ENCODE data around the gene GTPBP4. TPM values are rescaled to one million over a fixed set of nuclear protein-coding genes. Genes with fewer than 3 reads are reported as not detected.
A peak's percentile ranks its signal among the peaks of the same experiment; 100 is the strongest.

Gene GTPBP4
- total and polyA plus RNA-seq, 2 of the 13 experiments (the other 11 are each of a cell fraction or from before 2014, with no cell fraction given), result 24.1 to 85.5 TPM

DNA sequence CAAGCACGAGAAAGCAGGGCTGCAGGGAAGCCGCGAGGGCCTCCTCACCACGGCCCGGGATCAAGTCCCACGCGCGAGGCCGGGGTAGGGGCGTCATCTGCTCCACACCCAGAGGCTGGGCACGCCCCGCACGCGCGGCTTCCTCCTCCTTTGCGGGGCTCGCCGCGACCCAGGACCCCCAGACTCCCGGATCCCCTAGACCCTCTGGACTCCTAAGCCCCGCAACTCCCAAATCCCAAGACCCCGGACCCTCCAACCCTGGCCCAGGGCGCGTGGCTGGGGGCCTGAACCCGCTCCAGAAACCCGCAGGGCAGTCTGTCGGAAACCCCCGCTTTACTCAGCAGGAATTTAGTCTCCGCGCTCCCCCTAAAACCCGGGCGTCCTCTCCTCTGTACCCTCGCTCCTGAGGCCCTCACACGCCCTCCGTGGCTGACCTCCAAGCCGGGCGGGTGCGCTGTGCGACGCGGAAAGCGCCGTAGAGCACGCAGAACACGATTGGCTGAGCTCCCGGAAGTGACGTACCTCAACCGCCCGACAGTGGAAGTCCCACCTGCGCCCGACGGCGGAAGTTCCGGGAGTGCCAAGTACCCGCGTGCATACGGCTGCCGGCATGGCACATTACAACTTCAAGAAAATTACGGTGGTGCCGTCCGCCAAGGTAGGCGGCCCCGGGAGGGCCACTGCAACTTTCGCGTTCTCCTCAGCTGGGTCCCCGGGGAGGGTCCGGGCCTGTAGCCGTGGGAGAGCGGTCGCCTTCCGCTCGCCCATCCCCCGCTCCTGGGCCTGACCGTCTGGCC, at the start of gene GTPBP4 (continued):
- TF ChIP-seq, protein P1, sequence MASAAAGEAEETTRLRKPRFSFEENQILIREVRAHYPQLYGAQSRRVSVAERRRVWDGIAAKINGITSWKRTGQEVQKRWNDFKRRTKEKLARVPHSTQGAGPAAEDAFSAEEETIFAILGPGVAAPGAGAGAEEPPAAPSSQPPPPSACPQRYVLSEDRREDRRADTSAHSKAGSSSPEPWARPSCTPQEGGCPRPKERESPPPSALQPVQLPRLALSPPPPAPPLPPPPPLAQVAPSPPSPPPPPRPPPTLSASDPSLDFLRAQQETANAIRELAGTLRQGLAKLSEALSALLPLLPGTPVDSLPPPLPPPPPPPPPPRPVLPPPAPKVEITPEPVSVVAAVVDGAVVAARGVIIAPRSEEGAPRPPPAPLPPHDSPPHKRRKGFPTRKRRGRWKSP (CRISPR knock-in tag; IDR thresholded peaks at IDR 0.05), result peak; percentile 66; the same call in 1 of the 2 replicates
- TF ChIP-seq ZNF768 (CRISPR knock-in tag; IDR thresholded peaks at IDR 0.05), result no peak
- TF ChIP-seq ZEB1 (IDR thresholded peaks at IDR 0.05; ENCODE audit: insufficient replicate concordance, low read depth), result no peak
- TF ChIP-seq U2AF1 (optimal IDR thresholded peaks at IDR 0.05; ENCODE audit: low read depth, low read length), result no peak
- 0 out of 2 replicates have a peak, but pooled peaks have one; percentile 6 for TF ChIP-seq PITX1 (CRISPR knock-in tag; IDR thresholded peaks at IDR 0.05)
- TF ChIP-seq, protein P2, sequence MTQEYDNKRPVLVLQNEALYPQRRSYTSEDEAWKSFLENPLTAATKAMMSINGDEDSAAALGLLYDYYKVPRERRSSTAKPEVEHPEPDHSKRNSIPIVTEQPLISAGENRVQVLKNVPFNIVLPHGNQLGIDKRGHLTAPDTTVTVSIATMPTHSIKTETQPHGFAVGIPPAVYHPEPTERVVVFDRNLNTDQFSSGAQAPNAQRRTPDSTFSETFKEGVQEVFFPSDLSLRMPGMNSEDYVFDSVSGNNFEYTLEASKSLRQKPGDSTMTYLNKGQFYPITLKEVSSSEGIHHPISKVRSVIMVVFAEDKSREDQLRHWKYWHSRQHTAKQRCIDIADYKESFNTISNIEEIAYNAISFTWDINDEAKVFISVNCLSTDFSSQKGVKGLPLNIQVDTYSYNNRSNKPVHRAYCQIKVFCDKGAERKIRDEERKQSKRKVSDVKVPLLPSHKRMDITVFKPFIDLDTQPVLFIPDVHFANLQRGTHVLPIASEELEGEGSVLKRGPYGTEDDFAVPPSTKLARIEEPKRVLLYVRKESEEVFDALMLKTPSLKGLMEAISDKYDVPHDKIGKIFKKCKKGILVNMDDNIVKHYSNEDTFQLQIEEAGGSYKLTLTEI (CRISPR knock-in tag; conservative IDR thresholded peaks at IDR 0.05), result no peak
- peak; percentile 97 for TF ChIP-seq PRPF4 (IDR thresholded peaks at IDR 0.05; ENCODE audit: low read depth, low read length, poor library complexity, severe bottlenecking)
- TF ChIP-seq, protein P3, sequence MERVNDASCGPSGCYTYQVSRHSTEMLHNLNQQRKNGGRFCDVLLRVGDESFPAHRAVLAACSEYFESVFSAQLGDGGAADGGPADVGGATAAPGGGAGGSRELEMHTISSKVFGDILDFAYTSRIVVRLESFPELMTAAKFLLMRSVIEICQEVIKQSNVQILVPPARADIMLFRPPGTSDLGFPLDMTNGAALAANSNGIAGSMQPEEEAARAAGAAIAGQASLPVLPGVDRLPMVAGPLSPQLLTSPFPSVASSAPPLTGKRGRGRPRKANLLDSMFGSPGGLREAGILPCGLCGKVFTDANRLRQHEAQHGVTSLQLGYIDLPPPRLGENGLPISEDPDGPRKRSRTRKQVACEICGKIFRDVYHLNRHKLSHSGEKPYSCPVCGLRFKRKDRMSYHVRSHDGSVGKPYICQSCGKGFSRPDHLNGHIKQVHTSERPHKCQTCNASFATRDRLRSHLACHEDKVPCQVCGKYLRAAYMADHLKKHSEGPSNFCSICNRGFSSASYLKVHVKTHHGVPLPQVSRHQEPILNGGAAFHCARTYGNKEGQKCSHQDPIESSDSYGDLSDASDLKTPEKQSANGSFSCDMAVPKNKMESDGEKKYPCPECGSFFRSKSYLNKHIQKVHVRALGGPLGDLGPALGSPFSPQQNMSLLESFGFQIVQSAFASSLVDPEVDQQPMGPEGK (CRISPR knock-in tag; IDR thresholded peaks at IDR 0.05), result peak; percentile 68
- no peak for TF ChIP-seq SMAD1 (CRISPR knock-in tag; IDR thresholded peaks at IDR 0.05; ENCODE audit: borderline replicate concordance, low read depth)
- peak; percentile 73; the same call in 1 of the 2 replicates for TF ChIP-seq ZNF598 (CRISPR knock-in tag; IDR thresholded peaks at IDR 0.05; ENCODE audit: borderline replicate concordance)
- peak; percentile 4 to 14; a peak in 2 of 4 replicates for TF ChIP-seq EP300 (IDR thresholded peaks at IDR 0.05; ENCODE audit: low read depth in 2 of 2, low read length in 2 of 2)
- TF ChIP-seq EP300 (CRISPR knock-in tag; IDR thresholded peaks at IDR 0.05; ENCODE audit: borderline replicate concordance), result no peak
- TF ChIP-seq, protein P4, sequence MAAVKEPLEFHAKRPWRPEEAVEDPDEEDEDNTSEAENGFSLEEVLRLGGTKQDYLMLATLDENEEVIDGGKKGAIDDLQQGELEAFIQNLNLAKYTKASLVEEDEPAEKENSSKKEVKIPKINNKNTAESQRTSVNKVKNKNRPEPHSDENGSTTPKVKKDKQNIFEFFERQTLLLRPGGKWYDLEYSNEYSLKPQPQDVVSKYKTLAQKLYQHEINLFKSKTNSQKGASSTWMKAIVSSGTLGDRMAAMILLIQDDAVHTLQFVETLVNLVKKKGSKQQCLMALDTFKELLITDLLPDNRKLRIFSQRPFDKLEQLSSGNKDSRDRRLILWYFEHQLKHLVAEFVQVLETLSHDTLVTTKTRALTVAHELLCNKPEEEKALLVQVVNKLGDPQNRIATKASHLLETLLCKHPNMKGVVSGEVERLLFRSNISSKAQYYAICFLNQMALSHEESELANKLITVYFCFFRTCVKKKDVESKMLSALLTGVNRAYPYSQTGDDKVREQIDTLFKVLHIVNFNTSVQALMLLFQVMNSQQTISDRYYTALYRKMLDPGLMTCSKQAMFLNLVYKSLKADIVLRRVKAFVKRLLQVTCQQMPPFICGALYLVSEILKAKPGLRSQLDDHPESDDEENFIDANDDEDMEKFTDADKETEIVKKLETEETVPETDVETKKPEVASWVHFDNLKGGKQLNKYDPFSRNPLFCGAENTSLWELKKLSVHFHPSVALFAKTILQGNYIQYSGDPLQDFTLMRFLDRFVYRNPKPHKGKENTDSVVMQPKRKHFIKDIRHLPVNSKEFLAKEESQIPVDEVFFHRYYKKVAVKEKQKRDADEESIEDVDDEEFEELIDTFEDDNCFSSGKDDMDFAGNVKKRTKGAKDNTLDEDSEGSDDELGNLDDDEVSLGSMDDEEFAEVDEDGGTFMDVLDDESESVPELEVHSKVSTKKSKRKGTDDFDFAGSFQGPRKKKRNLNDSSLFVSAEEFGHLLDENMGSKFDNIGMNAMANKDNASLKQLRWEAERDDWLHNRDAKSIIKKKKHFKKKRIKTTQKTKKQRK (IDR thresholded peaks at IDR 0.05; ENCODE audit: low read length), result no peak
- TF ChIP-seq SYNCRIP (IDR thresholded peaks at IDR 0.05; ENCODE audit: insufficient read depth, low read depth, low read length), result no peak
- peak; percentile 76; the same call in 1 of the 2 replicates for TF ChIP-seq NAIF1 (CRISPR knock-in tag; IDR thresholded peaks at IDR 0.05; ENCODE audit: borderline replicate concordance)
- TF ChIP-seq, protein P5, sequence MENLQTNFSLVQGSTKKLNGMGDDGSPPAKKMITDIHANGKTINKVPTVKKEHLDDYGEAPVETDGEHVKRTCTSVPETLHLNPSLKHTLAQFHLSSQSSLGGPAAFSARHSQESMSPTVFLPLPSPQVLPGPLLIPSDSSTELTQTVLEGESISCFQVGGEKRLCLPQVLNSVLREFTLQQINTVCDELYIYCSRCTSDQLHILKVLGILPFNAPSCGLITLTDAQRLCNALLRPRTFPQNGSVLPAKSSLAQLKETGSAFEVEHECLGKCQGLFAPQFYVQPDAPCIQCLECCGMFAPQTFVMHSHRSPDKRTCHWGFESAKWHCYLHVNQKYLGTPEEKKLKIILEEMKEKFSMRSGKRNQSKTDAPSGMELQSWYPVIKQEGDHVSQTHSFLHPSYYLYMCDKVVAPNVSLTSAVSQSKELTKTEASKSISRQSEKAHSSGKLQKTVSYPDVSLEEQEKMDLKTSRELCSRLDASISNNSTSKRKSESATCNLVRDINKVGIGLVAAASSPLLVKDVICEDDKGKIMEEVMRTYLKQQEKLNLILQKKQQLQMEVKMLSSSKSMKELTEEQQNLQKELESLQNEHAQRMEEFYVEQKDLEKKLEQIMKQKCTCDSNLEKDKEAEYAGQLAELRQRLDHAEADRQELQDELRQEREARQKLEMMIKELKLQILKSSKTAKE (CRISPR knock-in tag; IDR thresholded peaks at IDR 0.05; ENCODE audit: borderline replicate concordance), result 0 out of 2 replicates have a peak, but pooled peaks have one; percentile 10

Data from HepG2 (cell line).